H1 (cell line): ENCODE results near the gene IFT27. TPM values are rescaled to one million over a fixed set of nuclear protein-coding genes. Genes with fewer than 3 reads are reported as not detected.

ENCODE experiments used
- KDM4A ChIP-seq: IDR thresholded peaks from one replicate; pipeline ENCODE4 v1.7.1; 2012; ENCODE audit warnings: low read depth, mild to moderate bottlenecking, moderate library complexity, low read length, inconsistent platforms; ENCODE audit not compliant: severe bottlenecking
- SAP30 ChIP-seq: fragments of 300-600 bp; sonication (generic); IDR thresholded peaks from 2 replicates; pipeline ENCODE4 v1.7.1; 2012; ENCODE audit warnings: low read length, moderate library complexity, mild to moderate bottlenecking, inconsistent platforms; ENCODE audit not compliant: insufficient read depth, insufficient replicate concordance
- SP2 ChIP-seq: IDR thresholded peaks from 2 replicates; pipeline ENCODE4 v1.6.1; 2012; ENCODE audit warnings: mild to moderate bottlenecking, low read length, inconsistent platforms
- polyA plus RNA-seq, 7 experiments: library from polyadenylated mRNA; depleted of rRNA in 3 of 7; stranded (reverse) in 5 of 7; unstranded in 2 of 7; fragments of >200 nt in 5 of 7; fragments of 200-250 nt in 2 of 7; gene quantifications; 1 replicate in 5 of 7; 2 replicates in 1 of 7; 4 replicates in 1 of 7; pipeline versions ENCODE4 v1.2.1 to v1.2.3, GENCODE V29; 2011 to 2013; ENCODE audit warnings: missing spikeins in 2 of 7, mixed read lengths in 2 of 7
- total RNA-seq: library from RNA; stranded (reverse); fragmentation: NEBNext Ultra II Directional; extraction: Animal tissue kit (Norgen Biotek cat#: 25700); gene quantifications from 2 replicates; pipeline ENCODE4 v1.2.1, GENCODE V29; 2021
- TF ChIP-seq, protein P1 (sequence below): IDR thresholded peaks from 2 replicates; pipeline ENCODE4 v1.6.1; 2011; ENCODE audit warnings: low read length, improper control_type of control experiment

Gene IFT27
- total and polyA plus RNA-seq, 2 of the 8 experiments (the other 6 are each of a cell fraction or from before 2014, with no cell fraction given): 36.4 to 46.2 TPM

DNA sequence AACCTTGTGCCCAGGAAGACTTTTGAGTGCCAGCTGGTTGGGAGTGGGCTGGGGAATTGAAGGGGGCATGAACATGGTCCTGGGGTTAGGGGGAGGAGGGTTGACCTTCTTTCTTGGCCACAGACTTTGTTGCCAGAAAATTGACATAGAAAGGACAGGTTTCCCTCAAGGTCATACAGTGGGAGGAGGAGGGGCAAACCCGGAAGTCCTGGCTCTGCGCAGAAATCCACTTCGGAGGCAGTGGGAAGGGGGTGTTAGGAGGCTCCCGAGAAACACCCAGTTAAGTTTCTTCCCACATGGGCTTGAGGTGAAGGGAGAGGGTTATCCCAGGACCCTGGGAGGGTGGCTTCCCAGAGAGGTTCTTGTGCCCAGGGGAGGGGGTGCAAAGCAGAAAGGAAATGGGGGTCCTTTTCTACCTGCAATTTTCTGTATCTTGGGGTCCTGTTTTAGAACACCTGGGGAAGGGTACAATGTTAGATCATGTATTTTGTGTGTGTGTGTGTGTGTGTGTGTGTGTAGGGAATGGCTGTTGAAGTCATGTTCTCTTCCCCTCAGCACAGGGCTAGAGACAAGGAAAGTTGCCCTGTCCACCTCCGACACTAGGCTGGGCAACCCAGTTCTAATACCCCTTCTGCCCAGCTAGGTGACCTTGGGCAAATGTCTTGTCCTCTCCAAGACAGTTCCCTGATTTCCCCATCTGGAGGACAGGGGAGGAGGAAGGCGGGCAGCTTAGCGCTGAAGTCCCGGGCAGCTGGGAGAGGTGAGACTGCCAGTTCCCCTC lies 39.8 kb upstream of the IFT27 start (continued):
- TF ChIP-seq SP2: no peak
- no peak for TF ChIP-seq KDM4A
- TF ChIP-seq, protein P1, sequence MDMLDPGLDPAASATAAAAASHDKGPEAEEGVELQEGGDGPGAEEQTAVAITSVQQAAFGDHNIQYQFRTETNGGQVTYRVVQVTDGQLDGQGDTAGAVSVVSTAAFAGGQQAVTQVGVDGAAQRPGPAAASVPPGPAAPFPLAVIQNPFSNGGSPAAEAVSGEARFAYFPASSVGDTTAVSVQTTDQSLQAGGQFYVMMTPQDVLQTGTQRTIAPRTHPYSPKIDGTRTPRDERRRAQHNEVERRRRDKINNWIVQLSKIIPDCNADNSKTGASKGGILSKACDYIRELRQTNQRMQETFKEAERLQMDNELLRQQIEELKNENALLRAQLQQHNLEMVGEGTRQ: no peak
- no peak for TF ChIP-seq SAP30
